ENCODE results near the gene ADO. TPM values are rescaled to one million over a fixed set of nuclear protein-coding genes. Genes with fewer than 3 reads are reported as not detected.

The ADO gene
- total RNA-seq, 1 experiment from 2014 or later: 20.8 TPM

GRCh38 chr10:62812672-62813439, 8.3 kb downstream of the ADO start:
- H3K27me3 ChIP-seq: peaks cover 13% of the 10 kb centered on the region
- H3K9me3 ChIP-seq: no peaks in the 10 kb centered on the region
- H3K36me3 ChIP-seq: peaks cover 6% of the 10 kb centered on the region; the same call in 1 of the 2 replicates
- H3K4me3 ChIP-seq: no peak overlapping the region
- DNase-seq: no peak

GRCh38 chr10:62813453-62813852, 8.9 kb downstream of the ADO start:
- no peak for DNase-seq
- peaks cover 16% of the 10 kb centered on the region for H3K27me3 ChIP-seq
- H3K9me3 ChIP-seq: no peaks in the 10 kb centered on the region
- no peak overlapping the region for H3K4me3 ChIP-seq
- H3K36me3 ChIP-seq: peaks cover 6% of the 10 kb centered on the region; the same call in 1 of the 2 replicates

- H3K9me3 ChIP-seq: no peaks in the 10 kb centered on the region
- H3K4me3 ChIP-seq: no peak overlapping the region
These were observed 9.5 kb downstream of the ADO start for GRCh38 chr10:62813981-62814380.

GRCh38 chr10:62814756-62815380, 10.3 kb downstream of the ADO start:
- Histone ChIP-seq H3K36me3 (no peaks in the 10 kb centered on the region), H3K27me3 (peaks cover 17% of the 10 kb centered on the region), H3K9me3 (no peaks in the 10 kb centered on the region), H3K4me3 (peak overlapping the region; percentile 65)
- DNase-seq: no peak

More at GRCh38 chr10:62813981-62814380, 9.5 kb downstream of the ADO start:
- Histone ChIP-seq H3K27me3 (peaks cover 17% of the 10 kb centered on the region), H3K36me3 (peaks cover 1% of the 10 kb centered on the region; the same call in 1 of the 2 replicates)
- no peak for DNase-seq

- H3K9me3 ChIP-seq: no peaks in the 10 kb centered on the region
- DNase-seq: no peak
- no peaks in the 10 kb centered on the region for H3K36me3 ChIP-seq
- H3K27me3 ChIP-seq: peaks cover 17% of the 10 kb centered on the region
- H3K4me3 ChIP-seq: peak overlapping the region; percentile 65
These were observed 11.0 kb downstream of the ADO start for GRCh38 chr10:62815381-62816075.

GRCh38 chr10:62816076-62816330, 11.5 kb downstream of the ADO start:
- Histone ChIP-seq H3K4me3 (peak overlapping the region; percentile 65), H3K27me3 (peaks cover 17% of the 10 kb centered on the region), H3K36me3 (no peaks in the 10 kb centered on the region), H3K9me3 (no peaks in the 10 kb centered on the region)
- no peak for DNase-seq

- Histone ChIP-seq H3K27me3 (peaks cover 17% of the 10 kb centered on the region), H3K4me3 (peak within 1 kb of the TSS; percentile 65), H3K9me3 (no peaks in the 10 kb centered on the region)
These were observed 12.0 kb downstream of the ADO start, which contains the start of gene EGR2 for GRCh38 chr10:62816331-62817120. TSS of gene EGR2 (minus strand) at chr10:62816366. CDS start at chr10:62816029, 337 bp downstream.

GRCh38 chr10:62817121-62817765, 12.7 kb downstream of the ADO start:
- Histone ChIP-seq H3K9me3 (no peaks in the 10 kb centered on the region), H3K27me3 (peaks cover 17% of the 10 kb centered on the region), H3K4me3 (peak overlapping the region; percentile 65), H3K36me3 (no peaks in the 10 kb centered on the region)
- DNase-seq: no peak

More at GRCh38 chr10:62816331-62817120, 12.0 kb downstream of the ADO start, which contains the start of gene EGR2:
- H3K36me3 ChIP-seq: no peaks in the 10 kb centered on the region
- DNase-seq: peak; percentile 91

- Histone ChIP-seq H3K4me3 (peak overlapping the region; percentile 65), H3K9me3 (no peaks in the 10 kb centered on the region), H3K27me3 (peaks cover 17% of the 10 kb centered on the region), H3K36me3 (no peaks in the 10 kb centered on the region)
- DNase-seq: peak; percentile 68
These were observed 13.4 kb downstream of the ADO start for GRCh38 chr10:62817766-62818425.

- Histone ChIP-seq H3K9me3 (no peaks in the 10 kb centered on the region), H3K4me3 (peak overlapping the region; percentile 3; the same call in 1 of the 2 replicates), H3K36me3 (no peaks in the 10 kb centered on the region), H3K27me3 (peaks cover 17% of the 10 kb centered on the region)
- no peak for DNase-seq
These were observed 14.0 kb downstream of the ADO start for GRCh38 chr10:62818426-62819011.

GRCh38 chr10:62819141-62819920, 14.8 kb downstream of the ADO start:
- no peak for DNase-seq
- H3K9me3 ChIP-seq: no peaks in the 10 kb centered on the region
- peaks cover 17% of the 10 kb centered on the region for H3K27me3 ChIP-seq
- no peak overlapping the region for H3K4me3 ChIP-seq
- no peaks in the 10 kb centered on the region for H3K36me3 ChIP-seq

GRCh38 chr10:62820586-62820985, 16.1 kb downstream of the ADO start:
- no peaks in the 10 kb centered on the region for H3K36me3 ChIP-seq
- no peak overlapping the region for H3K4me3 ChIP-seq
- DNase-seq: no peak
- H3K27me3 ChIP-seq: peaks cover 7% of the 10 kb centered on the region
- no peaks in the 10 kb centered on the region for H3K9me3 ChIP-seq

- Histone ChIP-seq H3K27me3 (no peaks in the 10 kb centered on the region), H3K36me3 (no peaks in the 10 kb centered on the region), H3K9me3 (no peaks in the 10 kb centered on the region), H3K4me3 (no peak overlapping the region)
- DNase-seq: no peak
These were observed 21.8 kb downstream of the ADO start for GRCh38 chr10:62826273-62826672.

- DNase-seq: no peak
- no peaks in the 10 kb centered on the region for H3K36me3 ChIP-seq
These were observed 25.1 kb downstream of the ADO start for GRCh38 chr10:62829622-62830021.

GRCh38 chr10:62830679-62831078, 26.2 kb downstream of the ADO start:
- Histone ChIP-seq H3K4me3 (no peak overlapping the region), H3K27me3 (no peaks in the 10 kb centered on the region), H3K36me3 (no peaks in the 10 kb centered on the region), H3K9me3 (no peaks in the 10 kb centered on the region)
- no peak for DNase-seq

More at GRCh38 chr10:62829622-62830021, 25.1 kb downstream of the ADO start:
- H3K9me3 ChIP-seq: no peaks in the 10 kb centered on the region
- no peak overlapping the region for H3K4me3 ChIP-seq
- H3K27me3 ChIP-seq: no peaks in the 10 kb centered on the region
